ENCODE measurements around the gene KHDRBS1.
A peak's percentile ranks its signal among the peaks of the same experiment; 100 is the strongest.
"Not testable (repeated sequence)": the region's sequence is repeated elsewhere in the genome, so short reads cannot be mapped to it uniquely, and the experiment has no call there.

KHDRBS1 gene

GRCh38 chr1:32066489-32066873, 52.8 kb downstream of the KHDRBS1 start:
- no peak for TF ChIP-seq POLR2A (IDR thresholded peaks at IDR 0.05; ENCODE audit: low read depth, low read length)
- FAIRE-seq (peak; percentile 88), DNase-seq (ENCODE audit: insufficient read length, low spot score) (no peak)

GRCh38 chr1:32068957-32069588, 55.4 kb downstream of the KHDRBS1 start:
- no peak for TF ChIP-seq POLR2A (IDR thresholded peaks at IDR 0.05; ENCODE audit: low read depth, low read length)
- FAIRE-seq (no peak), DNase-seq (ENCODE audit: insufficient read length, low spot score) (no peak)

- DNase-seq (ENCODE audit: insufficient read length, low spot score) (peak; percentile 45), FAIRE-seq (no peak)
These were observed 58.3 kb downstream of the KHDRBS1 start for GRCh38 chr1:32071758-32072621.

GRCh38 chr1:32072622-32073298, 59.1 kb downstream of the KHDRBS1 start, which contains the start of gene TMEM39B:
TSS of gene TMEM39B (plus strand) at chr1:32072939. CDS start at chr1:32073048, 109 bp downstream.
- peak; percentile 63 for TF ChIP-seq POLR2A (IDR thresholded peaks at IDR 0.05; ENCODE audit: low read depth, low read length)
- DNase-seq (ENCODE audit: insufficient read length, low spot score) = peak; percentile 80
- no peak for FAIRE-seq

More at GRCh38 chr1:32071758-32072621, 58.3 kb downstream of the KHDRBS1 start:
- TF ChIP-seq POLR2A (IDR thresholded peaks at IDR 0.05; ENCODE audit: low read depth, low read length) = no peak

- no peak for DNase-seq (ENCODE audit: insufficient read length, low spot score)
These were observed 59.9 kb downstream of the KHDRBS1 start for GRCh38 chr1:32073299-32074229.

GRCh38 chr1:32074841-32075240, 61.2 kb downstream of the KHDRBS1 start:
- no peak for DNase-seq (ENCODE audit: insufficient read length, low spot score)
- no peak for TF ChIP-seq POLR2A (IDR thresholded peaks at IDR 0.05; ENCODE audit: low read depth, low read length)
- no peak for FAIRE-seq

More at GRCh38 chr1:32073299-32074229, 59.9 kb downstream of the KHDRBS1 start:
- FAIRE-seq = no peak
- TF ChIP-seq POLR2A (IDR thresholded peaks at IDR 0.05; ENCODE audit: low read depth, low read length) = no peak

- TF ChIP-seq POLR2A (IDR thresholded peaks at IDR 0.05; ENCODE audit: low read depth, low read length) = no peak
- DNase-seq (ENCODE audit: insufficient read length, low spot score) (no peak), FAIRE-seq (no peak)
These were observed 63.8 kb downstream of the KHDRBS1 start for GRCh38 chr1:32077451-32077850.

GRCh38 chr1:32082022-32082421, 68.4 kb downstream of the KHDRBS1 start:
- no peak for TF ChIP-seq POLR2A (IDR thresholded peaks at IDR 0.05; ENCODE audit: low read depth, low read length)
- FAIRE-seq = no peak
- DNase-seq (ENCODE audit: insufficient read length, low spot score) = no peak

GRCh38 chr1:32086381-32086780, 72.7 kb downstream of the KHDRBS1 start:
- FAIRE-seq; DNase-seq (ENCODE audit: insufficient read length, low spot score): not testable (repeated sequence)

- DNase-seq (ENCODE audit: insufficient read length, low spot score) (no peak), FAIRE-seq (no peak)
- TF ChIP-seq POLR2A (IDR thresholded peaks at IDR 0.05; ENCODE audit: low read depth, low read length) = no peak
These were observed 77.5 kb downstream of the KHDRBS1 start for GRCh38 chr1:32091176-32091575.

- DNase-seq (ENCODE audit: insufficient read length, low spot score) = no peak
- FAIRE-seq = no peak
- no peak for TF ChIP-seq POLR2A (IDR thresholded peaks at IDR 0.05; ENCODE audit: low read depth, low read length)
These were observed 77.9 kb downstream of the KHDRBS1 start for GRCh38 chr1:32091591-32091990.

Data from H54 (cell line).